GM18870 (cell line): ENCODE measurements around the gene WRAP53.
"Not testable (repeated sequence)": the region's sequence is repeated elsewhere in the genome, so short reads cannot be mapped to it uniquely, and the experiment has no call there.

ENCODE experiments used
- ATAC-seq: cut with Tn5 transposase; IDR thresholded peaks from one replicate; pipeline ENCODE4 v1.9.1; 2021; ENCODE audit warnings: moderate library complexity; ENCODE audit not compliant: unreplicated experiment

WRAP53 gene

GRCh38 chr17:7687908-7688807 is at the start of gene WRAP53:
WRAP53 (plus strand) TSS chr17:7688477; CDS start chr17:7688649, 172 bp downstream.
- peak; percentile 59 for ATAC-seq

- no peak for ATAC-seq
Measured at GRCh38 chr17:7640783-7641182, 47.5 kb upstream of the WRAP53 start.

GRCh38 chr17:7641635-7642034 is 46.6 kb upstream of the WRAP53 start:
- ATAC-seq, result not testable (repeated sequence)

- ATAC-seq, result no peak
Measured at GRCh38 chr17:7644775-7645174, 43.5 kb upstream of the WRAP53 start.

- no peak for ATAC-seq
Measured at GRCh38 chr17:7646457-7646856, 41.8 kb upstream of the WRAP53 start.

GRCh38 chr17:7647018-7647417 is 41.3 kb upstream of the WRAP53 start:
- no peak for ATAC-seq

- ATAC-seq, result no peak
Measured at GRCh38 chr17:7650509-7651096, 37.7 kb upstream of the WRAP53 start, which contains the start of gene ATP1B2. ATP1B2 (plus strand) TSS chr17:7650926; CDS start chr17:7651519, 593 bp downstream.

GRCh38 chr17:7651097-7651664 is 37.1 kb upstream of the WRAP53 start:
- ATAC-seq, result no peak

- ATAC-seq, result no peak
Measured at GRCh38 chr17:7651665-7652387, 36.5 kb upstream of the WRAP53 start.

GRCh38 chr17:7652388-7653356 is 35.6 kb upstream of the WRAP53 start:
- no peak for ATAC-seq

GRCh38 chr17:7654832-7655540 is 33.3 kb upstream of the WRAP53 start:
- no peak for ATAC-seq

GRCh38 chr17:7655541-7655840 is 32.8 kb upstream of the WRAP53 start:
- ATAC-seq, result no peak

- ATAC-seq, result no peak
Measured at GRCh38 chr17:7656958-7657609, 31.2 kb upstream of the WRAP53 start.

- ATAC-seq, result no peak
Measured at GRCh38 chr17:7667656-7668406, 20.4 kb upstream of the WRAP53 start.

- no peak for ATAC-seq
Measured at GRCh38 chr17:7668482-7668881, 19.8 kb upstream of the WRAP53 start.

GRCh38 chr17:7673239-7673638 is 15.0 kb upstream of the WRAP53 start:
- no peak for ATAC-seq

GRCh38 chr17:7674934-7675333 is 13.3 kb upstream of the WRAP53 start:
- ATAC-seq, result no peak

- ATAC-seq, result no peak
Measured at GRCh38 chr17:7676533-7676932, 11.7 kb upstream of the WRAP53 start.
